ENCODE results near the gene MAML3. TPM values are rescaled to one million over a fixed set of nuclear protein-coding genes. Genes with fewer than 3 reads are reported as not detected.

Gene MAML3
- total and polyA plus RNA-seq, 2 donors: 4.3 to 5.2 TPM

DNA sequence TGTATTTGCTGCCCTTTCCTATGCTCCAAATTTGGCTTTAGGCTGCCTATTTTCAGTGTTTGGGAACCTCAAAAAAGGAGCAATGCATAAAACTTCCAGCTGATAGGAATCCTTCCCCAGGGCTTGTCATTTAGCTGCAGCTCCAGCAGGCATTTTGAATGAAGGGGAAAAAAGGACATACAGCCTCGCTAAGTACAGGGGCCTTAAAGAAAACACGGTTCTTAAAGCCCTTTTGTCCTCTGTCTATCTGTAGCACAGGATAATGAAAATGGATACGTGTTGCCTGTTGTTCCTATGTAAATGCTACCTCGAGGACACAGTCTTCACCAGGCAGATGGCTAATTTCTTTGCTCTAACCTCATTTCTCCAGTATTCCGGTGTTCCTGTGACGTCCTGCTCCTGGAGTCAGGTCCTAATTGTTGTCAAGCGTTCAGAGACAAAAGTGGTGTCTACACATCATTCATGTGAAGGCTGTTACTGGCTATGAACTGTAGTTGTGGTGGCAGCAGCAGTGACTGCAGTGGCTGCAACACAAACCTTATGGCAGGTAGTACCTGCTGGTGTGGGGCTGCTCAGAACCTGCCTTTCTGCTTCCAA, 371.0 kb downstream of the MAML3 start:
- Histone ChIP-seq H3K36me3 (ENCODE audit: control insufficient read depth in 2 of 2, insufficient read depth in 2 of 2, low read length in 1 of 2) (no peaks in the 10 kb centered on the region), H3K27me3 (ENCODE audit: control insufficient read depth in 2 of 2, insufficient read depth in 1 of 2, low read length in 1 of 2) (no peaks in the 10 kb centered on the region), H3K4me3 (ENCODE audit: low read length in 2 of 2) (no peak overlapping the region), H3K27ac (ENCODE audit: low read depth in 1 of 2, low read length in 1 of 2) (no peak overlapping the region), H3K9me3 (ENCODE audit: control insufficient read depth in 2 of 2, insufficient read depth in 1 of 2, low read length in 1 of 2) (no peaks in the 10 kb centered on the region), H3K4me1 (ENCODE audit: control insufficient read depth in 2 of 2, insufficient read depth in 2 of 2, low read length in 2 of 2) (peaks cover 0 to 2% of the 10 kb centered on the region in 2 donors)
- 88% methylated on average over 7 of the region's 7 CpGs for WGBS
- no peak for DNase-seq (ENCODE audit: low read depth in 6 of 9, low spot score in 9 of 9)

GRCh38 chr4:139781066-139781465, 372.9 kb downstream of the MAML3 start:
- H3K27me3 ChIP-seq (ENCODE audit: control insufficient read depth in 2 of 2, insufficient read depth in 1 of 2, low read length in 1 of 2): no peaks in the 10 kb centered on the region
- no peak overlapping the region for H3K4me3 ChIP-seq (ENCODE audit: low read length in 2 of 2)
- WGBS: 76% methylated on average over 3 of the region's 3 CpGs

GRCh38 chr4:139779691-139780090, 374.3 kb downstream of the MAML3 start:
- WGBS: over 99% methylated on average over 9 of the region's 9 CpGs
- no peaks in the 10 kb centered on the region for H3K36me3 ChIP-seq (ENCODE audit: control insufficient read depth in 2 of 2, insufficient read depth in 2 of 2, low read length in 1 of 2)

More at GRCh38 chr4:139781066-139781465, 372.9 kb downstream of the MAML3 start:
- Histone ChIP-seq H3K4me1 (ENCODE audit: control insufficient read depth in 2 of 2, insufficient read depth in 2 of 2, low read length in 2 of 2) (no peaks in the 10 kb centered on the region), H3K9me3 (ENCODE audit: control insufficient read depth in 2 of 2, insufficient read depth in 1 of 2, low read length in 1 of 2) (no peaks in the 10 kb centered on the region), H3K36me3 (ENCODE audit: control insufficient read depth in 2 of 2, insufficient read depth in 2 of 2, low read length in 1 of 2) (no peaks in the 10 kb centered on the region), H3K27ac (ENCODE audit: low read depth in 1 of 2, low read length in 1 of 2) (no peak overlapping the region)
- no peak for DNase-seq (ENCODE audit: low read depth in 6 of 9, low spot score in 9 of 9)

DNA sequence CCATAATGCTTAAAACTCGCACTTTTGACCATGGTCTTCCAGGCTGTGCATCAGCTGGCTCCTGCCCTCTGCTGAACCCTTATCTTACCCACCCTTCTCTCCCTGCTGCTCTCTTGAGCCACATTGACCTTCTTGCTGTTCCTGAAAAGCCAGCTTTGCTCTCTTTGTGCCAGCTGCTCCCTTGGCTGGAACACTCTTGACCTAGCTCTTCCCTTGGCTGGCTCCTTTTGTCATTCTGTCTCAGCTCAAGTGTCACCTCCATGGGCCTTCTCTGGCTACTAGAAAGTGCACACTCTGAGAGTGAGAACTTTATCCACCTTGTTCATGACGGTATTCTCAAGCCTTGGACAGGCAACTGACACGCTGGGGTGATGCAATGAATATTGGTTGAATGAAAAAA, 376.2 kb downstream of the MAML3 start:
- Histone ChIP-seq H3K27ac (ENCODE audit: low read depth in 1 of 2, low read length in 1 of 2) (no peak overlapping the region), H3K4me1 (ENCODE audit: control insufficient read depth in 2 of 2, insufficient read depth in 2 of 2, low read length in 2 of 2) (no peaks in the 10 kb centered on the region), H3K9me3 (ENCODE audit: control insufficient read depth in 2 of 2, insufficient read depth in 1 of 2, low read length in 1 of 2) (no peaks in the 10 kb centered on the region), H3K27me3 (ENCODE audit: control insufficient read depth in 2 of 2, insufficient read depth in 1 of 2, low read length in 1 of 2) (no peaks in the 10 kb centered on the region), H3K36me3 (ENCODE audit: control insufficient read depth in 2 of 2, insufficient read depth in 2 of 2, low read length in 1 of 2) (no peaks in the 10 kb centered on the region), H3K4me3 (ENCODE audit: low read length in 2 of 2) (no peak overlapping the region)
- no peak for DNase-seq (ENCODE audit: low read depth in 6 of 9, low spot score in 9 of 9)
- 97% methylated on average over 3 of the region's 3 CpGs for WGBS

More at GRCh38 chr4:139779691-139780090, 374.3 kb downstream of the MAML3 start:
- DNase-seq (ENCODE audit: low read depth in 6 of 9, low spot score in 9 of 9): no peak
- no peak overlapping the region for H3K27ac ChIP-seq (ENCODE audit: low read depth in 1 of 2, low read length in 1 of 2)
- H3K27me3 ChIP-seq (ENCODE audit: control insufficient read depth in 2 of 2, insufficient read depth in 1 of 2, low read length in 1 of 2): no peaks in the 10 kb centered on the region
- H3K4me3 ChIP-seq (ENCODE audit: low read length in 2 of 2): no peak overlapping the region
- no peaks in the 10 kb centered on the region for H3K9me3 ChIP-seq (ENCODE audit: control insufficient read depth in 2 of 2, insufficient read depth in 1 of 2, low read length in 1 of 2)
- no peaks in the 10 kb centered on the region for H3K4me1 ChIP-seq (ENCODE audit: control insufficient read depth in 2 of 2, insufficient read depth in 2 of 2, low read length in 2 of 2)

- Histone ChIP-seq H3K27ac (ENCODE audit: low read depth in 1 of 2, low read length in 1 of 2) (no peak overlapping the region), H3K9me3 (ENCODE audit: control insufficient read depth in 2 of 2, insufficient read depth in 1 of 2, low read length in 1 of 2) (no peaks in the 10 kb centered on the region), H3K4me3 (ENCODE audit: low read length in 2 of 2) (no peak overlapping the region), H3K36me3 (ENCODE audit: control insufficient read depth in 2 of 2, insufficient read depth in 2 of 2, low read length in 1 of 2) (no peaks in the 10 kb centered on the region), H3K27me3 (ENCODE audit: control insufficient read depth in 2 of 2, insufficient read depth in 1 of 2, low read length in 1 of 2) (no peaks in the 10 kb centered on the region), H3K4me1 (ENCODE audit: control insufficient read depth in 2 of 2, insufficient read depth in 2 of 2, low read length in 2 of 2) (no peaks in the 10 kb centered on the region)
- WGBS: 78% methylated on average over 4 of the region's 4 CpGs
- DNase-seq (ENCODE audit: low read depth in 6 of 9, low spot score in 9 of 9): no peak
These were observed 377.7 kb downstream of the MAML3 start for GRCh38 chr4:139776235-139776634.

DNA sequence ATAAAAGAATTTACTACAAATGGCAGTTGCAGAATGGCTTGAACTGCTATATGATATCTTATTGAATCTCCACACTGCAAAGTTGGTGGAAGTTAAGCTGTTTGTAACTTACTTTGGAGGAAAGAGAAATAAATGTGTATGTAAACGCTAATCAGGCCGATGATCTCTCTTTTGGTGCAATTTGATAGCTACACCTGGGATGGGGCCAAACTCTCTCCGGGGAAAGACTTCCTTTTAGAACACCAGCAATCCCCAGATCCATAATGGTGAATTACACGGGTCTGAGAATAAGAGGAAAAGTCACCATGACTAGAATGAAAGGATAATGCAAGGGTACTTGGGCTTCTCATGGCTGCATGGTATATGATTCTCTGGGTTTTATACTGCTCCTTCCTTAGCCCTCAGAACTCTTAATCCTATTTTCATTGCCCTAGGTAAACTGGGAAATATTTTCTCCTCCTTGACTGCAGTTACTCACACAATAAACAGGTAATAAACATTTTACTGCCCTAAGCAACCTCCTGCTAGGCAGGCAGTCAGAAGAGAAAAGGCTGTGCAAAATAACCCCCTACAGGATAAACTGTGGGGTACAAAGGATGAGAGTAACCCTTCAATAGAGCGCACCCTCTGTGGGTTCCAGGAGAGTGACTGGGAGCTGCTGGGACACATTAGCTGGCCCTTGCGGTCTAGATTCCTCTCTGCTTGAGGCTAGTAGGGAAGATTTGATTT, 379.1 kb downstream of the MAML3 start:
- Histone ChIP-seq H3K4me3 (ENCODE audit: low read length in 2 of 2) (no peak overlapping the region), H3K9me3 (ENCODE audit: control insufficient read depth in 2 of 2, insufficient read depth in 1 of 2, low read length in 1 of 2) (no peaks in the 10 kb centered on the region), H3K4me1 (ENCODE audit: control insufficient read depth in 2 of 2, insufficient read depth in 2 of 2, low read length in 2 of 2) (no peaks in the 10 kb centered on the region), H3K27ac (ENCODE audit: low read depth in 1 of 2, low read length in 1 of 2) (no peak overlapping the region), H3K27me3 (ENCODE audit: control insufficient read depth in 2 of 2, insufficient read depth in 1 of 2, low read length in 1 of 2) (no peaks in the 10 kb centered on the region), H3K36me3 (ENCODE audit: control insufficient read depth in 2 of 2, insufficient read depth in 2 of 2, low read length in 1 of 2) (no peaks in the 10 kb centered on the region)
- no peak for DNase-seq (ENCODE audit: low read depth in 6 of 9, low spot score in 9 of 9)
- WGBS: 92% methylated on average over 6 of the region's 6 CpGs

DNA sequence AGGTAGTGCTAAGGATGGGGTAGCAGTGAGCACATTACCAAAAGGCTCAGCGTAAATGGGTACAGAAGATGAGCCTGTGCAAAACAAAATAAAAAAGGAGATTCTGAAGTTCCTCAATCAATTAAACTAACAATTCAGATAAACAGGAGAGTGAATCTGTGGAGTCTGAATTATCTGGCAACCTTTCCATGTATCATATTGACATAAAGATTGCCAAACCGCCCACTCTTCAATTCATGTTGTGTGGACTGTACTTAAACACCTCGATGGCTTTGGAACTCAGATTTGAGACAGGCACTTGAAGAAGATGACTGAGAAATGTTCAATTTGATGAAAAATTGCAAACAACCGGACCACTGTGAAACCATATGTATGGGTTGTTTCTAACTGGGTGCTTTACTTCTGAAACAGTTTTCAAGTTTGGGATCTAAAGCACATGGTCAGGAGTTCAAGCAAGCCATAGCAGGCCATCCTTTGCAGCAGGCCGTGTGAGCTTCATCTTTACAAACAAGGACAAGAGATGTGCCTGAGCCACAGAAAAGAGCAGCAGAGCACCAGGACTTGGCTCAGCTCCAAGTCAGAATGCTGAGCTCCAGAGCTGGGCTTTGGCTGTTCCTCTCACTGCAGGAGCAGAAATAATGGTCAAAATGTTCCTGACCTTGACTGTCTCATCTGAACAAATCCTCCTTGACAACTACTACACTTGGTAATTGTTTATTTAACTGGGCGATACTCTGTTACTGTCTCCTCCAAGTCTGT, 380.2 kb downstream of the MAML3 start:
- H3K9me3 ChIP-seq (ENCODE audit: control insufficient read depth in 2 of 2, insufficient read depth in 1 of 2, low read length in 1 of 2): no peaks in the 10 kb centered on the region

DNA sequence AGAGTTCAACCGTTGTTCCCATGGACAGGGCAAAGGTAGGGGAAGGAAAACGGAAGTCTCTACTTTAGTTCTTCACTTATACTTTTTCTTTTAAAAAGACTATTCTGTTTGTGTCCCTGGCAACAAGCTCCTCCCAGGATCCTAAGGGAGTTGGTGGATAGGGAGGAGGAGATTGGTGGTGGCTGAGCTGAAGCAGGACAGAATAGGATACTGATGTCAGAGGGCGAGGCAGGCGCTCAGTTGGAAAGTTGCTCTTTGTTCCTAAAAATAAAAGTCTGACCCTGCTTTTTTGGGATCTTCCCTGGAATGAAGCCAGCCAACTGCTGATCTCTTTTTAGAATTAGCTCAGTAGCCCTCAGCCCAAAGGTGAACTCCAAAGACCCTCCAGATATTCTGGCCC, 383.6 kb downstream of the MAML3 start:
- Histone ChIP-seq H3K4me3 (ENCODE audit: low read length in 2 of 2) (no peak overlapping the region), H3K36me3 (ENCODE audit: control insufficient read depth in 2 of 2, insufficient read depth in 2 of 2, low read length in 1 of 2) (no peaks in the 10 kb centered on the region), H3K4me1 (ENCODE audit: control insufficient read depth in 2 of 2, insufficient read depth in 2 of 2, low read length in 2 of 2) (no peaks in the 10 kb centered on the region), H3K27ac (ENCODE audit: low read depth in 1 of 2, low read length in 1 of 2) (no peak overlapping the region), H3K9me3 (ENCODE audit: control insufficient read depth in 2 of 2, insufficient read depth in 1 of 2, low read length in 1 of 2) (no peaks in the 10 kb centered on the region), H3K27me3 (ENCODE audit: control insufficient read depth in 2 of 2, insufficient read depth in 1 of 2, low read length in 1 of 2) (no peaks in the 10 kb centered on the region)
- 98% methylated on average over 4 of the region's 4 CpGs for WGBS
- no peak for DNase-seq (ENCODE audit: low read depth in 6 of 9, low spot score in 9 of 9)

More for the DNA sequence above, 380.2 kb downstream of the MAML3 start:
- WGBS: 96% methylated on average over 6 of the region's 6 CpGs
- H3K27ac ChIP-seq (ENCODE audit: low read depth in 1 of 2, low read length in 1 of 2): no peak overlapping the region
- DNase-seq (ENCODE audit: low read depth in 6 of 9, low spot score in 9 of 9): no peak
- no peaks in the 10 kb centered on the region for H3K27me3 ChIP-seq (ENCODE audit: control insufficient read depth in 2 of 2, insufficient read depth in 1 of 2, low read length in 1 of 2)
- no peaks in the 10 kb centered on the region for H3K4me1 ChIP-seq (ENCODE audit: control insufficient read depth in 2 of 2, insufficient read depth in 2 of 2, low read length in 2 of 2)
- no peak overlapping the region for H3K4me3 ChIP-seq (ENCODE audit: low read length in 2 of 2)
- no peaks in the 10 kb centered on the region for H3K36me3 ChIP-seq (ENCODE audit: control insufficient read depth in 2 of 2, insufficient read depth in 2 of 2, low read length in 1 of 2)

DNA sequence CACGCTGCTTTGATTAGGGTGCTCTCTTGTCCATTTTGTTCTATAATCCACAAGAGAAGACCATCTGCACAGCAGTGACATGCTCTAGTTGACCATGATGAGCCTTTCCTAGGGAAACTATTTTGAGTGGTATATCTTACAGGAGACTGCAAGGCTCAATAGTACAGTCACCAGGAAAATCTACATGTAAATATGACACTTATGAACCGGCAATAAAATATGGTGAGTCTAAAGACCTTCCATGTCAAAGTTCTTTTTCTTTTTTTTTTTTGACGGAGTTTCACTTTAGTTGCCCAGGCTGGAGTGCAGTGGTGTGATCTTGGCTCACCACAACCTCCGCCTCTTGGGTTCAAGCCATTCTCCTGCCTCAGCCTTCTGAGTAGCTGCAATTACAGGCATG, 384.6 kb downstream of the MAML3 start:
- Histone ChIP-seq H3K27me3 (ENCODE audit: control insufficient read depth in 2 of 2, insufficient read depth in 1 of 2, low read length in 1 of 2) (no peaks in the 10 kb centered on the region), H3K9me3 (ENCODE audit: control insufficient read depth in 2 of 2, insufficient read depth in 1 of 2, low read length in 1 of 2) (no peaks in the 10 kb centered on the region), H3K4me3 (ENCODE audit: low read length in 2 of 2) (no peak overlapping the region), H3K27ac (ENCODE audit: low read depth in 1 of 2, low read length in 1 of 2) (no peak overlapping the region), H3K36me3 (ENCODE audit: control insufficient read depth in 2 of 2, insufficient read depth in 2 of 2, low read length in 1 of 2) (no peaks in the 10 kb centered on the region), H3K4me1 (ENCODE audit: control insufficient read depth in 2 of 2, insufficient read depth in 2 of 2, low read length in 2 of 2) (peaks cover 0 to 1% of the 10 kb centered on the region in 2 donors)
- 87% methylated on average over 4 of the region's 4 CpGs for WGBS
- no peak for DNase-seq (ENCODE audit: low read depth in 6 of 9, low spot score in 9 of 9)
